ENCODE measurements around the gene FRMPD4. TPM values are rescaled to one million over a fixed set of nuclear protein-coding genes. Genes with fewer than 3 reads are reported as not detected.

Gene FRMPD4
- total and polyA plus RNA-seq, 2 donors (not counting 3 experiments of a cell fraction or from before 2014, with no cell fraction given), result not detected

- FAIRE-seq (no peak), DNase-seq (ENCODE audit: low read depth, low spot score) (no peak)
- Histone ChIP-seq H4K20me1 (replicated peaks; ENCODE audit: control insufficient read depth, extremely low read depth, insufficient read depth, low read length) (no peaks in the 10 kb centered on the region), H3K27me3 (ENCODE audit: control insufficient read depth in 2 of 2, insufficient read depth in 2 of 2, low read length in 2 of 2) (no peaks in the 10 kb centered on the region), H3K4me3 (replicated peaks in 1 of 3; ENCODE audit: insufficient read depth in 1 of 3, low read depth in 1 of 3, low read length in 3 of 3) (no peak overlapping the region), H2AFZ (ENCODE audit: low read depth, low read length) (no peak overlapping the region), H3K9ac (replicated peaks; ENCODE audit: extremely low read depth, insufficient read depth, low read length) (no peak overlapping the region), H3K4me1 (ENCODE audit: control insufficient read depth, extremely low read depth, insufficient read depth, low read length) (no peaks in the 10 kb centered on the region), H3K9me1 (replicated peaks; ENCODE audit: control insufficient read depth, extremely low read depth, insufficient read depth, low read length) (no peaks in the 10 kb centered on the region), H3K27ac (ENCODE audit: insufficient read depth, low read depth, low read length) (no peak overlapping the region), H3K9me3 (replicated peaks; ENCODE audit: control insufficient read depth, insufficient read depth, low read length) (no peaks in the 10 kb centered on the region), H3K36me3 (ENCODE audit: control insufficient read depth in 2 of 2, extremely low read depth in 1 of 2, insufficient read depth in 2 of 2, low read length in 2 of 2) (no peaks in the 10 kb centered on the region), H3K4me2 (ENCODE audit: insufficient read depth, low read length) (no peak overlapping the region), H3K79me2 (ENCODE audit: control insufficient read depth, insufficient read depth, low read length) (no peaks in the 10 kb centered on the region)
- intact Hi-C loops (cut with micrococcal nuclease) (no loop called here), dilution Hi-C loops (cut with MboI; ENCODE audit: extremely low pct_ligation_motif_present, low sequenced_read_pairs) (no loop called here)
- no TSS peak for BruUV-seq (replicated peaks)
- ChIA-PET CTCF (interaction anchor here (1.3 kb wide), 1 partner anchor 13 kb away, joined by 3 read pairs; no protein-coding TSS in a partner anchor), POLR2A (no interaction called here)
- TF ChIP-seq CTCF (IDR thresholded peaks at IDR 0.05; ENCODE audit: extremely low read depth in 1 of 2, insufficient read depth in 1 of 2, low read depth in 1 of 2, low read length in 2 of 2), result no peak
- no peak for TF ChIP-seq POLR2A (IDR thresholded peaks at IDR 0.05; ENCODE audit: low read depth, low read length)
Measured at GRCh38 chrX:12378253-12378652, 240.0 kb downstream of the FRMPD4 start.

- no TSS peak for BruUV-seq (replicated peaks)
- H3K4me3 ChIP-seq (replicated peaks in 1 of 3; ENCODE audit: insufficient read depth in 1 of 3, low read depth in 1 of 3, low read length in 3 of 3), result no peak overlapping the region
- H3K4me2 ChIP-seq (ENCODE audit: insufficient read depth, low read length), result no peak overlapping the region
- H3K79me2 ChIP-seq (ENCODE audit: control insufficient read depth, insufficient read depth, low read length), result no peaks in the 10 kb centered on the region
- no peak for TF ChIP-seq POLR2AphosphoS5 (IDR thresholded peaks at IDR 0.05; ENCODE audit: insufficient read depth, low read depth, low read length)
- TF ChIP-seq JUN (IDR thresholded peaks at IDR 0.05; ENCODE audit: borderline replicate concordance, insufficient read depth, insufficient read length, low read depth), result no peak
- no peak for TF ChIP-seq POLR2A (IDR thresholded peaks at IDR 0.05; ENCODE audit: low read depth, low read length)
- no peak for TF ChIP-seq MYC (IDR thresholded peaks at IDR 0.05; ENCODE audit: low read depth, low read length)
- TF ChIP-seq FOS (IDR thresholded peaks at IDR 0.05; ENCODE audit: borderline replicate concordance, insufficient read depth, low read length), result no peak
- TF ChIP-seq CTCF (IDR thresholded peaks at IDR 0.05; ENCODE audit: extremely low read depth in 1 of 2, insufficient read depth in 1 of 2, low read depth in 1 of 2, low read length in 2 of 2), result no peak
- no peak for TF ChIP-seq EZH2 (IDR thresholded peaks at IDR 0.05; ENCODE audit: borderline replicate concordance, low read depth, low read length, severe bottlenecking)
- no peak for TF ChIP-seq MAX (IDR thresholded peaks at IDR 0.05; ENCODE audit: insufficient read depth, insufficient read length)
- TF ChIP-seq GATA2 (IDR thresholded peaks at IDR 0.05; ENCODE audit: insufficient read depth, insufficient read length, low read depth, low read length), result no peak
- no peaks in the 10 kb centered on the region for H3K9me1 ChIP-seq (replicated peaks; ENCODE audit: control insufficient read depth, extremely low read depth, insufficient read depth, low read length)
- no peaks in the 10 kb centered on the region for H4K20me1 ChIP-seq (replicated peaks; ENCODE audit: control insufficient read depth, extremely low read depth, insufficient read depth, low read length)
- no peaks in the 10 kb centered on the region for H3K4me1 ChIP-seq (ENCODE audit: control insufficient read depth, extremely low read depth, insufficient read depth, low read length)
- H3K9me3 ChIP-seq (replicated peaks; ENCODE audit: control insufficient read depth, insufficient read depth, low read length), result no peaks in the 10 kb centered on the region
- H3K36me3 ChIP-seq (ENCODE audit: control insufficient read depth in 2 of 2, extremely low read depth in 1 of 2, insufficient read depth in 2 of 2, low read length in 2 of 2), result no peaks in the 10 kb centered on the region
- DNase-seq (ENCODE audit: low read depth, low spot score) (no peak), FAIRE-seq (no peak)
- H3K27me3 ChIP-seq (ENCODE audit: control insufficient read depth in 2 of 2, insufficient read depth in 2 of 2, low read length in 2 of 2), result no peaks in the 10 kb centered on the region
- CTCF ChIA-PET, result no interaction called here
- no peak overlapping the region for H2AFZ ChIP-seq (ENCODE audit: low read depth, low read length)
- intact Hi-C loops (cut with micrococcal nuclease) (no loop called here), dilution Hi-C loops (cut with MboI; ENCODE audit: extremely low pct_ligation_motif_present, low sequenced_read_pairs) (no loop called here)
- POLR2A ChIA-PET, result no interaction called here
- no peak overlapping the region for H3K27ac ChIP-seq (ENCODE audit: insufficient read depth, low read depth, low read length)
- H3K9ac ChIP-seq (replicated peaks; ENCODE audit: extremely low read depth, insufficient read depth, low read length), result no peak overlapping the region
Measured at GRCh38 chrX:12378706-12379105, 240.4 kb downstream of the FRMPD4 start.
